ENCODE results near the gene SWI5.
"Not testable (repeated sequence)": the region's sequence is repeated elsewhere in the genome, so short reads cannot be mapped to it uniquely, and the experiment has no call there.

Gene SWI5

DNA sequence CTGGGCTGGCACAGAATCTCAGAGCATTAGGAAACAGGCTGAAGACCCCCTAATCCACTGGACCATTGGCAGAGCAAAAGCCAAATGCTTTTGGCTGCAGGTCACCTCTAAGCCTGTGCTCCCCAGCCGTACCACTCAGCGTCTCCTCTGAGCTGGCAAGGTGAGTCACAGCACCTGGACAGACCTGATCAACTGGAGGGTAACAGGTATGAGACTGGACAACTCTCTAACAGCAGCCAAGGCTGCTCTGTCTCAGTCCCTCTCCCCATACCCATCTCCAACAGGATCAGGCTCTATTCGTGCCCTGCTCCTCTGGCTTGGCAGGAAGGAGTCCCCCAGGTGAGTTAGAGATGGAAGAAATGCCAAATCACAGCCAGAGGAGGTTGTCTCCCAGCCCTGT is 5.0 kb upstream of the SWI5 start:
- no peak for DNase-seq
- TF ChIP-seq, protein P1, sequence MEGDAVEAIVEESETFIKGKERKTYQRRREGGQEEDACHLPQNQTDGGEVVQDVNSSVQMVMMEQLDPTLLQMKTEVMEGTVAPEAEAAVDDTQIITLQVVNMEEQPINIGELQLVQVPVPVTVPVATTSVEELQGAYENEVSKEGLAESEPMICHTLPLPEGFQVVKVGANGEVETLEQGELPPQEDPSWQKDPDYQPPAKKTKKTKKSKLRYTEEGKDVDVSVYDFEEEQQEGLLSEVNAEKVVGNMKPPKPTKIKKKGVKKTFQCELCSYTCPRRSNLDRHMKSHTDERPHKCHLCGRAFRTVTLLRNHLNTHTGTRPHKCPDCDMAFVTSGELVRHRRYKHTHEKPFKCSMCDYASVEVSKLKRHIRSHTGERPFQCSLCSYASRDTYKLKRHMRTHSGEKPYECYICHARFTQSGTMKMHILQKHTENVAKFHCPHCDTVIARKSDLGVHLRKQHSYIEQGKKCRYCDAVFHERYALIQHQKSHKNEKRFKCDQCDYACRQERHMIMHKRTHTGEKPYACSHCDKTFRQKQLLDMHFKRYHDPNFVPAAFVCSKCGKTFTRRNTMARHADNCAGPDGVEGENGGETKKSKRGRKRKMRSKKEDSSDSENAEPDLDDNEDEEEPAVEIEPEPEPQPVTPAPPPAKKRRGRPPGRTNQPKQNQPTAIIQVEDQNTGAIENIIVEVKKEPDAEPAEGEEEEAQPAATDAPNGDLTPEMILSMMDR (IDR thresholded peaks at IDR 0.05), result no peak
- Mint-ChIP-seq H3K4me1 (peaks cover 21% of the 10 kb centered on the region), H3K36me3 (ENCODE audit: low read depth) (peaks cover 21% of the 10 kb centered on the region), H3K9me3 (no peaks in the 10 kb centered on the region), H3K27me3 (ENCODE audit: low read depth, poor library complexity) (no peaks in the 10 kb centered on the region), H3K27ac (no peak overlapping the region), H3K4me3 (no peak overlapping the region)

DNA sequence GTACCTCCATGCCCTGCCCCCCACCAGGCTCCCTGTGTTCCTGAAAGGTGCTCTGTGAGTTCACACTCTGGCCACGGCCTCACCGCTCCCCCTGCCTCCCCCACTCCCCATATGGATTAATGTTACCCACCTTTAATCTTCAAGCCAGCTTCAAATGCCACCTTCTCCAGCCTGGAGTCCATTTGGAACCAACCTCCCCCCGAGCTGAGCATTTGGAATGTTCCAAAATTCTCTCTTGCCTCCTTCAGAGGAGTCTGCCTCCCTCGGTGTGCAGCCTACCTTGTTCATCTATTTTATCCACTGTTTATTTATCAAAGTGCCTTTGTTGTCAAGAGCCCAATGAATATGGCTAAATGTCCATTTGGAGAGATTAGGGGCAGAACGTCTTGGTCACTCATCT is 4.6 kb upstream of the SWI5 start:
- TF ChIP-seq, protein P1 (IDR thresholded peaks at IDR 0.05), result no peak
- peaks cover 24% of the 10 kb centered on the region for H3K4me1 Mint-ChIP-seq
- no peak overlapping the region for H3K27ac Mint-ChIP-seq
- peaks cover 21% of the 10 kb centered on the region for H3K36me3 Mint-ChIP-seq (ENCODE audit: low read depth)
- DNase-seq, result no peak
- H3K27me3 Mint-ChIP-seq (ENCODE audit: low read depth, poor library complexity), result peaks cover 2% of the 10 kb centered on the region
- H3K9me3 Mint-ChIP-seq, result no peaks in the 10 kb centered on the region
- H3K4me3 Mint-ChIP-seq, result no peak overlapping the region

GRCh38 chr9:128274245-128274644 is 1.8 kb upstream of the SWI5 start:
- peaks cover 43% of the 10 kb centered on the region for H3K4me1 Mint-ChIP-seq
- peak overlapping the region; percentile 98 for H3K4me3 Mint-ChIP-seq
- TF ChIP-seq, protein P1 (IDR thresholded peaks at IDR 0.05), result no peak
- H3K27me3 Mint-ChIP-seq (ENCODE audit: low read depth, poor library complexity), result peaks cover 2% of the 10 kb centered on the region
- H3K36me3 Mint-ChIP-seq (ENCODE audit: low read depth), result peaks cover 9% of the 10 kb centered on the region
- no peak overlapping the region for H3K27ac Mint-ChIP-seq
- no peak for DNase-seq
- H3K9me3 Mint-ChIP-seq, result no peaks in the 10 kb centered on the region

DNA sequence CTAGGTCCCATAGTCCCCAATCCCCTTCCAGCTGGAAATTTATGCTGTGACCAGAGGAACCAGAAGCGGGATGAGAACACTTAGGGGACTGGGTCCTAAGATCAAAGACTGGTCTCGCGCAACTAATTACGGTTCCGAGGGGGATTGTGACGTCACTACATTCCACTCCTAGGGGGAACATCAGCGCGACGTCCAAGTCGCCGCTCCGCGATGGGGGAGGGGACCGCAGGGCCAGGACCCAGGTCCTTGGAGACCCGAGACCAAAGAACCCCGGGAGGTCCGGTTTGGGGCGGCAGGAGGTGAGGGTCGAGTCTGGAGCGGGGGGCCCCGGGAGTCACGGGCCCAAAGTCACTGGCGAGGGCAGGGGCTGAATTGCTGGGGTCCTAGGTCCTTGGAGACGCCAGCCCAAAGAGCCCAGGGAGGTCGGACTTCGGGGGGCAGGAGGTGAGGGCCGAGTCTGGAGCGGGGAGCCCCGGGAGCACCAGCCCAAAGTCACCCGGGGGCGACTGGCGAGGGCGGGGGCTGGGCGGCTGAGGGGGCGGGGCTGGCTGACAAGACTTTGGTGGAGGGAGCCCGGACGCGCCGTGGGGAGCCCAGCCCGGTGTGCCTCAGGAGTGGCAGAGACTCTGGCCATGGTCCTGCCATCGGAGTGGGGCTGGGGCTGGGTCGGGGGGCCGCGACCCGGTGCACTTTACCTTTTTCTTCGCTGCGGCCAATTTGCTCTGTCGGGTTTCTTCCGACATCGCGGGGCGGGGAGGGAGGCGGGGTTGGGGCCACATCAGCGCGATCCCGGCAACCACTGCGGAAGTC is 673 bp upstream of the SWI5 start, which contains the start of gene GOLGA2:
GOLGA2 (minus strand) TSS at position 810 of the 810 bp plus-strand sequence; CDS start at position 779, 31 bp downstream.
- peak; percentile 66 for DNase-seq
- H3K4me3 Mint-ChIP-seq, result peak within 1 kb of the TSS; percentile 98
- TF ChIP-seq, protein P1 (IDR thresholded peaks at IDR 0.05), result no peak

DNA sequence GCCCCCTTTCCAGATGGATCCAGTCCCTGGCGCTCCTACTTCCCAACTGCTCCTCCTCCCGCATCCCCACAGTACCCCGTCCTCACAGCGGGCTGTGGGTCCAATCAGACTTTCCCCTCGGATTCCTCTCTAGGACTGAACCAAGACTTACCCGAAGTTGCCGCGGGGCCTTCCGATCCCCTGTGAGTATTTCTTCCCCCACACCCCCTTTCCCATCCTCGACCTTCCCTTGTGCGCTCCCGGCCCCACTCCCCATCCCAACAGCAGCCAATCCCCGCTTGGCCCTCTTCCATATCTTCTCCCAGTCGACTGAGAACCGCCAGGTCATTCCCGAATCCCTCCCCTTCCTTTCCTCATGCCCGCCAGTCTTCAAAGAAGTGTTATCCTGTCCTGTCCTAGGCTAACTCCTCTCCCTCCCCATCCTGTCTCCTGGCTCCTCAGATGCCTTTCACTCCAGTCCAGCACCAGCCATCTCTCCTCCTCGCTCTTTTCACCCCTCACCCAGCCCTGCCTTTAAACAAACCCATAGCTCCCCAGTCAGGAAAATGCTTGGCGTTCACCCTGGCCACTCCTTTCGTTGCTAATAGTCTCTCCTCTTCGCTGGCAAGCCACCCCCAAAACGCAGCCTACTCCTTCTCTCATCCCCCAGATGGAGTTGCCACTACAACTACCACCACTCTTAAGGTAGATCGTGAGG is 646 bp downstream of the SWI5 start:
- DNase-seq, result peak; percentile 33
- TF ChIP-seq, protein P1 (IDR thresholded peaks at IDR 0.05), result no peak
- Mint-ChIP-seq H3K27me3 (ENCODE audit: low read depth, poor library complexity) (peaks cover 2% of the 10 kb centered on the region), H3K9me3 (no peaks in the 10 kb centered on the region), H3K4me3 (peak overlapping the region; percentile 98), H3K27ac (peak overlapping the region; percentile 95), H3K36me3 (ENCODE audit: low read depth) (peaks cover 13% of the 10 kb centered on the region), H3K4me1 (peaks cover 67% of the 10 kb centered on the region)

More for the DNA sequence above, 673 bp upstream of the SWI5 start, which contains the start of gene GOLGA2:
- Mint-ChIP-seq H3K4me1 (peaks cover 55% of the 10 kb centered on the region), H3K36me3 (ENCODE audit: low read depth) (peaks cover 6% of the 10 kb centered on the region), H3K27ac (peak within 1 kb of the TSS; percentile 95), H3K9me3 (no peaks in the 10 kb centered on the region), H3K27me3 (ENCODE audit: low read depth, poor library complexity) (peaks cover 2% of the 10 kb centered on the region)

DNA sequence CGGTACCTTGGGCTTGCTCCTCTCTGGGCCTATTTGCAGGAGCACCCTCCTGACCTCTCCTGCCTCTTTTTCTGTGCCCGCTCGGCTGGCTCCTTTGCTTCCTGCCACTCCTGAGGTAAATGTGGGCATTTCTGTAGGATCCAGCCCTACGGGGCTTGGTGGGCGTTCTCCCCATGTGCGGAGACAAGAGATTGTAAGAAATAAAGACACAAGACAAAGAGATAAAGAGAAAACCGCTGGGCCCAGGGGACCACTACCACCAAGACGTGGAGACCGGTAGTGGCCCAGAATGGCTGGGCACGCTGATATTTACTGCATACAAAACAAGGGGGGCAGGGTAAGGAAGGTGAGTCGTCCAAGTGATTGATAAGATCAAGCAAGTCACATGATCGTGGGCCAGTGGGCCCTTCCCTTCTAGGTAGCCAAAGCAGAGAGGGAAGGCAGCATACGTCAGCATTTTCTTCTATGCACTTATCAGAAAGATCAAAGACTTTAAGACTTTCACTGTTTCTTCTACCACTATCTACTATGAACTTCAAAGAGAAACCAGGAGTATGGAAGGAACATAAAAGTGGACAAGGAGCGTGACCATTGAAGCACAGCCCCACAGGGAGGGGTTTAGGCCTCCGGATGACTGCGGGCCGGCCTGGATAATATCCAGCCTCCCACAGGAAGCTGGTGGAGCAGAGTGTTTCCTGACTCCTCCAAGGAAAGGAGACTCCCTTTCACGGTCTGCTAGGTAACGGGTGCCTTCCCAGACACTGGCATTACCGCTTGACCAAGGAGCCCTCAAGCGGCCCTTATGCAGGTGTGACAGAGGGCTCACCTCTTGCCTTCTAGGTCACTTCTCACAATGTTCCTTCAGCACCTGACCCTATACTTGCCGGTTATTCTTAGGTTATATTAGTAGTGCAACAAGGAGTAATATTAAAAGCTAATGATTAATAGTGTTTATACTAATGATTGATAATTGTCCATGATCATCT is 3.3 kb downstream of the SWI5 start:
- not testable (repeated sequence) for H3K9me3 Mint-ChIP-seq; H3K27me3 Mint-ChIP-seq (ENCODE audit: low read depth, poor library complexity); H3K36me3 Mint-ChIP-seq (ENCODE audit: low read depth)
- Mint-ChIP-seq H3K4me3 (peak overlapping the region; percentile 49), H3K27ac (peak overlapping the region; percentile 63), H3K4me1 (peaks cover 66% of the 10 kb centered on the region)
- peak; percentile 15 for DNase-seq

All from nephron progenitor cell (in vitro differentiated cells).